Astrocyte of the cerebellum (primary cell): Measurements from ENCODE around the gene IL19.

Experiments
- DNase-seq: peaks from one replicate; pipeline ENCODE4 v3.0.0-alpha.2; 2011; ENCODE audit warnings: low read depth
- H3K4me3 ChIP-seq: 2 replicates; pipeline ENCODE4 v1.5.1; 2011; ENCODE audit warnings: mild to moderate bottlenecking, low read depth, low read length, moderate library complexity
- CTCF ChIP-seq: IDR thresholded peaks from 2 replicates; pipeline ENCODE4 v1.5.1; 2012; ENCODE audit warnings: low read length, low read depth, moderate library complexity, mild to moderate bottlenecking; ENCODE audit errors: missing control alignments
- in situ Hi-C: cut with HindIII; loops from 2 replicates; pipeline ENCODE4 v1.10.0; 2017; ENCODE audit warnings: low sequenced_read_pairs

IL19 gene

GRCh38 chr1:206751891-206752290, 18.7 kb upstream of the IL19 start:
- in situ Hi-C loops: no loop called here
- no peak overlapping the region for H3K4me3 ChIP-seq
- no peak for TF ChIP-seq CTCF
- DNase-seq: no peak

DNA sequence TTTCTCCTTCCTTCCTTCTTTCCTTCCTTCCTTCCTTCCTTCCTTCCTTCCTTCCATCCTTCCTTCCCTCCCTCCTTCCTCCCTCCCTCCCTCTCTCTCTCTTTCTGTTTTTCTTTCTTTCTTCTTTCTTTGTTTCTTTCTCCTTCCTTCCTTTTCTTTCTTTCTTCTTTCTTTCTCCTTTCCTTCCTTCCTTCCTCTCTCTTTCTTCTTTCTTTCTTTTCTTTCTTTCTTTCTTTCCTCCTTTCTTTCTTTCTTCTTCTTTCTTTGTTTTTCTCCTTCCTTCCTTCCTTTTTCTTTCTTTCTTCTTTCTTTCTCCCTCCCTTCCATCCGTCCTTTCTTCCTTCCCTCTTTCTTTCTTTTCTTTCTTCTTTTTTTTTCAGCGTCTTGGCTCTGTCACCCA, 18.1 kb upstream of the IL19 start:
- TF ChIP-seq CTCF: no peak
- DNase-seq: no peak
- in situ Hi-C loops: no loop called here

DNA sequence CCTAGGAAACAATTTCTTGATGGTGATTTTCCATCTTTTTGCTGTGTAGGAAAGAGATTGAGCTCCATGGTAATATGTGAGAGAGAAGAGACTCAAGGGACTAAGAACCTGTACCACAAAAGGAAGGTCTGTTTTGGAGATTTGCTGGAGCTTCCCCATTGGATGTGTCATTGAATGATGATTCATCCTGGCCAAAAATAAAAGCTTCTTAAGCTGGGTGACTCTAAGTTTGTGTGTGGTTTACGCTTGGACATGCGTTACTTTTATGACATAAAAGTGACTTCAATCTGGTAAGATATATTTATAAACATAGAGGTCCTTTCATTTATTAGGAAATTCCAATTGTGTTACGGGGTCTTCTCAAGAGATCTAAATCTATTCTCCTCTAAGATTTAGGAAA, 17.4 kb upstream of the IL19 start:
- no peak overlapping the region for H3K4me3 ChIP-seq
- no peak for DNase-seq
- in situ Hi-C loops: no loop called here
- TF ChIP-seq CTCF: no peak

More for the DNA sequence above, 18.1 kb upstream of the IL19 start:
- H3K4me3 ChIP-seq: no peak overlapping the region

DNA sequence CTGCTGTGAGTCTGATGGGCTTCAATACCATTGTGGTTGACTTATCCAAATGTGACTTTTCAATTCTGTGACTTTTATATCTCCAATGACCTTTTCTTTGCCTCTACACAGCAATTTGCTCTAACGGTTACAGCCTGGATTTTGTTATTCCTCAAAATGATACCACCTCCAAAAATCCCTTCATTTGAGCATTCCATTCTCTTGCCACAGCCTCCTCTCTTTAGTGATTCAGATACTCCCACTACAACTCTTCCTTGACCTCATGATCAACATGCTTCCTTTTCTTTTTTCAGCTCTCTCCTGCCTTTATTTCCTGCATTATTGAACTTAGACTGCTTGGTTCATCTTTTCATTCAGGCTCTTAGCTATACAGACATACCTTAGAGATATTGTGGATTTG, 16.6 kb upstream of the IL19 start:
- TF ChIP-seq CTCF: no peak
- in situ Hi-C loops: no loop called here
- no peak overlapping the region for H3K4me3 ChIP-seq
- DNase-seq: no peak

DNA sequence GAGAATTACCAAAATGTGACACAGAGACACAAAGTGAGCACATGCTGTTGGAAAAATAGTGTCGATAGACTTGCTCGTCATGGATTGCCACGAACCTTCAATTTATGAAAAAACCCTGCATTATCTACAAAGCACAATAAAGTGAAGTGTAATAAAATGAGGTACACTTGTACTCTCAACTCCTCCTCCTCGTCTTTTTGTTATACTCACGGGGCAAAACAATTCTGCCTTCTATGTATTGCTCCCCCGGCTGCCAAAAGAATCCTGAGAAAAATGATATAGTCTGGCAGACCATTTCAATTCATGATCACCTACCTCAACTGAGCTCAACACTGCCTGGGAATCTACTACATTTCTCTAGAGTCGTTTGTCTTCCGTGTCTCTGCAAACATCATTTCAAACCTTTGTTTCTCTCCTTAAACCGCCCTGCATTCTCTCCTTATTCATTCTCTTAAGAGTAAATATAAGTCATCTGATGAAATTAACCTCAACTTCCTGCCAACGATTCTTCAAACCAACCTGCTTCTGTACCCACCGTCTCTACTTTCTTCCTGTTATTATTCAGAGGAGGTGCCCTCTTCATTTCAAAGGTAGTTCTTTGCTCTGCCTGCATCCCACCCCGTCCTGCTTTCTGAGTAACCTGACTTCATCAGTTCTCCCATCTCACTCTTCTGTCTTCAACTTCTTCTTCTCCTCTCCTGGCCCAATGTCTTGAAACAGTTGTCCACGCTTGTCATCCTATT, 12.9 kb upstream of the IL19 start:
- no peak overlapping the region for H3K4me3 ChIP-seq
- TF ChIP-seq CTCF: no peak
- no peak for DNase-seq
- in situ Hi-C loops: no loop called here

GRCh38 chr1:206760590-206760989, 10.0 kb upstream of the IL19 start:
- in situ Hi-C loops: no loop called here
- no peak overlapping the region for H3K4me3 ChIP-seq
- DNase-seq: no peak
- no peak for TF ChIP-seq CTCF
